T47D (cell line): ENCODE data around the gene COL5A3.
A peak's percentile ranks its signal among the peaks of the same experiment; 100 is the strongest.
"Not testable (repeated sequence)": the region's sequence is repeated elsewhere in the genome, so short reads cannot be mapped to it uniquely, and the experiment has no call there.

ENCODE experiments used
- DNase-seq, 2 experiments: peaks; one replicate each; pipeline versions ENCODE4 v3.0.0 to v3.0.0-alpha.2; 2011 to 2012; ENCODE audit warnings: low read depth in 1 of 2, low spot score in 1 of 2
- JUND ChIP-seq: IDR thresholded peaks from 2 replicates; pipeline ENCODE4 v1.6.1; 2012; ENCODE audit warnings: low read depth
- in situ Hi-C: cut with HindIII; loops from 2 replicates; pipeline ENCODE4 v1.10.0; 2016; ENCODE audit warnings: low sequenced_read_pairs, low pct_unique_long_range_greater_than_20kb

Gene COL5A3

GRCh38 chr19:10010247-10010691, at the start of gene COL5A3:
Gene COL5A3 (minus strand): TSS chr19:10010504. CDS start chr19:10010385, 119 bp downstream.
- TF ChIP-seq JUND = no peak
- in situ Hi-C loops = no loop called here
- no peak for DNase-seq

- DNase-seq = no peak
- in situ Hi-C loops = no loop called here
- no peak for TF ChIP-seq JUND
Observed at GRCh38 chr19:10052602-10053360, 42.5 kb upstream of the COL5A3 start.

- in situ Hi-C loops = no loop called here
- TF ChIP-seq JUND = no peak
- DNase-seq = no peak
Observed at GRCh38 chr19:10049626-10050025, 39.3 kb upstream of the COL5A3 start.

GRCh38 chr19:10045371-10045770, 35.1 kb upstream of the COL5A3 start:
- no peak for TF ChIP-seq JUND
- in situ Hi-C loops = no loop called here
- no peak for DNase-seq

GRCh38 chr19:10044390-10044789, 34.1 kb upstream of the COL5A3 start:
- TF ChIP-seq JUND = no peak
- in situ Hi-C loops = no loop called here
- no peak for DNase-seq

GRCh38 chr19:10043286-10043927, 33.1 kb upstream of the COL5A3 start:
- DNase-seq = peak in 1 of 2 experiments; percentile 53
- TF ChIP-seq JUND = no peak
- in situ Hi-C loops = no loop called here

GRCh38 chr19:10037809-10038208, 27.5 kb upstream of the COL5A3 start:
- no peak for DNase-seq
- TF ChIP-seq JUND = no peak
- in situ Hi-C loops = no loop called here

- no peak for TF ChIP-seq JUND
- no peak for DNase-seq
- in situ Hi-C loops = no loop called here
Observed at GRCh38 chr19:10037367-10037766, 27.1 kb upstream of the COL5A3 start.

GRCh38 chr19:10036601-10037071, 26.3 kb upstream of the COL5A3 start:
- DNase-seq = no peak
- TF ChIP-seq JUND = no peak
- in situ Hi-C loops = no loop called here

GRCh38 chr19:10033614-10034013, 23.3 kb upstream of the COL5A3 start:
- DNase-seq = no peak
- no peak for TF ChIP-seq JUND

GRCh38 chr19:10027158-10027997, 17.1 kb upstream of the COL5A3 start:
- no peak for TF ChIP-seq JUND
- DNase-seq = peak; percentile 75 to 86
- in situ Hi-C loops = no loop called here

More at GRCh38 chr19:10033614-10034013, 23.3 kb upstream of the COL5A3 start:
- in situ Hi-C loops = no loop called here

- DNase-seq = no peak
- in situ Hi-C loops = no loop called here
- no peak for TF ChIP-seq JUND
Observed at GRCh38 chr19:10026744-10027143, 16.4 kb upstream of the COL5A3 start.

GRCh38 chr19:10023096-10023495, 12.8 kb upstream of the COL5A3 start:
- DNase-seq, in situ Hi-C loops: not testable (repeated sequence)
